HEK293 (cell line): ENCODE data around the gene NEO1.
A peak's percentile ranks its signal among the peaks of the same experiment; 100 is the strongest.

Source experiments
- MZF1 ChIP-seq: fragments of 450-650 bp; formaldehyde crosslinking; IDR thresholded peaks from 2 replicates; pipeline ENCODE4 v1.5.1; 2017; ENCODE audit warnings: missing biosample characterization, missing genetic modification characterization, borderline replicate concordance
- OSR2 ChIP-seq: fragments of 450-650 bp; formaldehyde crosslinking; IDR thresholded peaks from 2 replicates; pipeline ENCODE4 v1.5.1; 2016; ENCODE audit warnings: missing biosample characterization, missing genetic modification characterization
- SP7 ChIP-seq: fragments of 450-650 bp; formaldehyde crosslinking; IDR thresholded peaks from 2 replicates; pipeline ENCODE4 v1.5.1; 2016; ENCODE audit warnings: missing biosample characterization, missing genetic modification characterization
- YY2 ChIP-seq: fragments of 450-650 bp; formaldehyde crosslinking; IDR thresholded peaks from 2 replicates; pipeline ENCODE4 v1.5.1; 2016; ENCODE audit warnings: missing biosample characterization, missing genetic modification characterization
- ZBTB20 ChIP-seq: fragments of 450-650 bp; formaldehyde crosslinking; IDR thresholded peaks from 2 replicates; pipeline ENCODE4 v1.5.1; 2016; ENCODE audit warnings: missing biosample characterization, missing genetic modification characterization
- ZBTB7A ChIP-seq: fragments of 450-650 bp; formaldehyde crosslinking; IDR thresholded peaks from 2 replicates; pipeline ENCODE4 v1.5.1; 2016; ENCODE audit warnings: low read depth, missing biosample characterization, missing genetic modification characterization
- ZFP41 ChIP-seq: fragments of 450-650 bp; formaldehyde crosslinking; IDR thresholded peaks from 2 replicates; pipeline ENCODE4 v1.5.1; 2016; ENCODE audit warnings: missing biosample characterization, missing genetic modification characterization, borderline replicate concordance
- ZNF155 ChIP-seq: fragments of 450-650 bp; formaldehyde crosslinking; IDR thresholded peaks from 2 replicates; pipeline ENCODE4 v1.5.1; 2016; ENCODE audit warnings: missing biosample characterization, missing genetic modification characterization
- ZNF174 ChIP-seq: fragments of 450-650 bp; formaldehyde crosslinking; IDR thresholded peaks from 2 replicates; pipeline ENCODE4 v1.5.0; 2017; ENCODE audit warnings: missing biosample characterization, mild to moderate bottlenecking, missing genetic modification characterization
- ZNF175 ChIP-seq: fragments of 450-650 bp; formaldehyde crosslinking; IDR thresholded peaks from 2 replicates; pipeline ENCODE4 v1.5.1; 2016; ENCODE audit warnings: missing biosample characterization, missing genetic modification characterization
- ZNF2 ChIP-seq: fragments of 450-650 bp; formaldehyde crosslinking; IDR thresholded peaks from 2 replicates; pipeline ENCODE4 v1.5.1; 2016; ENCODE audit warnings: missing biosample characterization, missing genetic modification characterization
- ZNF221 ChIP-seq: fragments of 450-650 bp; formaldehyde crosslinking; IDR thresholded peaks from 2 replicates; pipeline ENCODE4 v1.5.1; 2017; ENCODE audit warnings: missing biosample characterization, missing genetic modification characterization, borderline replicate concordance
- ZNF292 ChIP-seq: fragments of 450-650 bp; formaldehyde crosslinking; IDR thresholded peaks from 2 replicates; pipeline ENCODE4 v1.5.1; 2016; ENCODE audit warnings: low read depth, missing biosample characterization, missing genetic modification characterization, borderline replicate concordance
- ZNF350 ChIP-seq: fragments of 450-650 bp; formaldehyde crosslinking; IDR thresholded peaks from 2 replicates; pipeline ENCODE4 v1.5.0; 2017; ENCODE audit warnings: missing biosample characterization, mild to moderate bottlenecking, missing genetic modification characterization
- ZNF37A ChIP-seq: fragments of 450-650 bp; IDR thresholded peaks from 2 replicates; pipeline ENCODE4 v1.5.1; 2018; ENCODE audit warnings: missing biosample characterization, missing genetic modification characterization
- ZNF391 ChIP-seq: fragments of 450-650 bp; formaldehyde crosslinking; IDR thresholded peaks from 2 replicates; pipeline ENCODE4 v1.5.1; 2016; ENCODE audit warnings: low read depth, missing biosample characterization, missing genetic modification characterization, borderline replicate concordance
- ZNF433 ChIP-seq: fragments of 450-650 bp; formaldehyde crosslinking; IDR thresholded peaks from 2 replicates; pipeline ENCODE4 v1.5.1; 2016; ENCODE audit warnings: missing biosample characterization, missing genetic modification characterization, low read depth
- ZNF514 ChIP-seq: fragments of 450-650 bp; formaldehyde crosslinking; IDR thresholded peaks from 2 replicates; pipeline ENCODE4 v1.5.1; 2016; ENCODE audit warnings: missing biosample characterization, missing genetic modification characterization
- ZNF521 ChIP-seq: fragments of 450-650 bp; formaldehyde crosslinking; IDR thresholded peaks from 2 replicates; pipeline ENCODE4 v1.5.1; 2017; ENCODE audit warnings: missing biosample characterization, mild to moderate bottlenecking, missing genetic modification characterization
- ZNF544 ChIP-seq: fragments of 450-650 bp; formaldehyde crosslinking; IDR thresholded peaks from 2 replicates; pipeline ENCODE4 v1.5.0; 2017; ENCODE audit warnings: missing biosample characterization, missing genetic modification characterization
- ZNF585B ChIP-seq: fragments of 450-650 bp; formaldehyde crosslinking; IDR thresholded peaks from 2 replicates; pipeline ENCODE4 v1.5.1; 2016; ENCODE audit warnings: missing biosample characterization, missing genetic modification characterization
- ZNF600 ChIP-seq: fragments of 450-650 bp; formaldehyde crosslinking; IDR thresholded peaks from 2 replicates; pipeline ENCODE4 v1.5.1; 2016; ENCODE audit warnings: missing biosample characterization, missing genetic modification characterization
- ZNF664 ChIP-seq: fragments of 450-650 bp; formaldehyde crosslinking; IDR thresholded peaks from 2 replicates; pipeline ENCODE4 v1.5.1; 2016; ENCODE audit warnings: missing biosample characterization, missing genetic modification characterization
- ZNF707 ChIP-seq: fragments of 450-650 bp; formaldehyde crosslinking; IDR thresholded peaks from 2 replicates; pipeline ENCODE4 v1.5.1; 2016; ENCODE audit warnings: missing biosample characterization, missing genetic modification characterization
- ZNF837 ChIP-seq: fragments of 450-650 bp; formaldehyde crosslinking; IDR thresholded peaks from 2 replicates; pipeline ENCODE4 v1.5.1; 2016; ENCODE audit warnings: missing biosample characterization, missing genetic modification characterization
- TF ChIP-seq, protein P1 (sequence below): fragments of 450-650 bp; formaldehyde crosslinking; IDR thresholded peaks from 2 replicates; pipeline ENCODE4 v1.5.1; 2017; ENCODE audit warnings: missing biosample characterization, missing genetic modification characterization
- TF ChIP-seq, protein P2 (sequence below): fragments of 450-650 bp; formaldehyde crosslinking; IDR thresholded peaks from 2 replicates; pipeline ENCODE4 v1.5.1; 2016; ENCODE audit warnings: missing biosample characterization, missing genetic modification characterization
- TF ChIP-seq, protein P3 (sequence below): fragments of 450-650 bp; formaldehyde crosslinking; IDR thresholded peaks from 2 replicates; pipeline ENCODE4 v1.5.1; 2016; ENCODE audit warnings: missing biosample characterization, missing genetic modification characterization
- TF ChIP-seq, protein P4 (sequence below): fragments of 450-650 bp; formaldehyde crosslinking; IDR thresholded peaks from 2 replicates; pipeline ENCODE4 v1.5.1; 2016; ENCODE audit warnings: missing biosample characterization, missing genetic modification characterization
- TF ChIP-seq, protein P5 (sequence below): fragments of 450-650 bp; formaldehyde crosslinking; IDR thresholded peaks from 2 replicates; pipeline ENCODE4 v1.5.1; 2016; ENCODE audit warnings: missing biosample characterization, missing genetic modification characterization, borderline replicate concordance
- TF ChIP-seq, protein P6 (sequence below): fragments of 450-650 bp; formaldehyde crosslinking; IDR thresholded peaks from 2 replicates; pipeline ENCODE4 v1.5.1; 2016; ENCODE audit warnings: missing biosample characterization, missing genetic modification characterization

The NEO1 gene

DNA sequence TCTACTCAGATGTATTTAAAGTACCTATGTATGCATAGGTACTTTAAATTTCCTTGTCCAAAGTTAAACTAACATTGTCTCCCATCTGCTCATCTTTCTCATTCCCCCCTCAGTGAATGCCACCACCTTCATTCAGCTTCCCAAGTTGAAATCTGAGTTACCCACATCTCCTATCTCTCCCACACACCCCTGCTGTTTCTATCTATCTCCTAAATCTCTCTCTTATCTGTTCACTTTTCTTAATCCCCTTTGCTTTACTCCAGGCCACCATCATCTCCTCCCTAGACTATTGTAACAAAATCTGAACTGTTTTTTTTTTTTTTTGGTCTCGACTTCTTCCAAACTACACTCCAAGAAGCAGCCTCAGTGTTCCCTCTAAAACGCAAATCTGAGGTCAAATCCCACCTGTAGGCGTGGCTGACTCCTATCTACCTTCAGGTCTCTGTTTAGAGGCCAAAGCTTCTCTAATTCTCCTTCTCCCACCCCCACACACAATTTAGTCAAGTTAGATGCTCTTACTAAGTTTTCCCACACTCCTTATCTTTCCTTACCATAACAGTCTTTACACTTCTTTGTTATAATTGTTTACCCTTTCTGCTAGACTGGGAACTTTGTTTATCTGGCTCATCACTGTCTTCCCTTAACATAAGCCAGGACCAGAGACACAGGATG, 3.5 kb upstream of the NEO1 start (continued):
- TF ChIP-seq, protein P1, sequence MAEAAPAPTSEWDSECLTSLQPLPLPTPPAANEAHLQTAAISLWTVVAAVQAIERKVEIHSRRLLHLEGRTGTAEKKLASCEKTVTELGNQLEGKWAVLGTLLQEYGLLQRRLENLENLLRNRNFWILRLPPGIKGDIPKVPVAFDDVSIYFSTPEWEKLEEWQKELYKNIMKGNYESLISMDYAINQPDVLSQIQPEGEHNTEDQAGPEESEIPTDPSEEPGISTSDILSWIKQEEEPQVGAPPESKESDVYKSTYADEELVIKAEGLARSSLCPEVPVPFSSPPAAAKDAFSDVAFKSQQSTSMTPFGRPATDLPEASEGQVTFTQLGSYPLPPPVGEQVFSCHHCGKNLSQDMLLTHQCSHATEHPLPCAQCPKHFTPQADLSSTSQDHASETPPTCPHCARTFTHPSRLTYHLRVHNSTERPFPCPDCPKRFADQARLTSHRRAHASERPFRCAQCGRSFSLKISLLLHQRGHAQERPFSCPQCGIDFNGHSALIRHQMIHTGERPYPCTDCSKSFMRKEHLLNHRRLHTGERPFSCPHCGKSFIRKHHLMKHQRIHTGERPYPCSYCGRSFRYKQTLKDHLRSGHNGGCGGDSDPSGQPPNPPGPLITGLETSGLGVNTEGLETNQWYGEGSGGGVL (tag by site-specific recombination), result peak; percentile 48; the same call in 1 of the 2 replicates
- TF ChIP-seq, protein P2, sequence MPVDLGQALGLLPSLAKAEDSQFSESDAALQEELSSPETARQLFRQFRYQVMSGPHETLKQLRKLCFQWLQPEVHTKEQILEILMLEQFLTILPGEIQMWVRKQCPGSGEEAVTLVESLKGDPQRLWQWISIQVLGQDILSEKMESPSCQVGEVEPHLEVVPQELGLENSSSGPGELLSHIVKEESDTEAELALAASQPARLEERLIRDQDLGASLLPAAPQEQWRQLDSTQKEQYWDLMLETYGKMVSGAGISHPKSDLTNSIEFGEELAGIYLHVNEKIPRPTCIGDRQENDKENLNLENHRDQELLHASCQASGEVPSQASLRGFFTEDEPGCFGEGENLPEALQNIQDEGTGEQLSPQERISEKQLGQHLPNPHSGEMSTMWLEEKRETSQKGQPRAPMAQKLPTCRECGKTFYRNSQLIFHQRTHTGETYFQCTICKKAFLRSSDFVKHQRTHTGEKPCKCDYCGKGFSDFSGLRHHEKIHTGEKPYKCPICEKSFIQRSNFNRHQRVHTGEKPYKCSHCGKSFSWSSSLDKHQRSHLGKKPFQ (tag by site-specific recombination), result 0 out of 2 replicates have a peak, but pooled peaks have one; percentile 12
- TF ChIP-seq ZNF221 (tag by site-specific recombination) (no peak), ZNF37A (tag by site-specific recombination) (no peak), ZNF391 (tag by site-specific recombination) (no peak), ZNF350 (no peak), ZNF514 (tag by site-specific recombination) (no peak), ZNF175 (tag by site-specific recombination) (no peak), ZNF292 (tag by site-specific recombination) (no peak), ZNF155 (tag by site-specific recombination) (no peak), ZNF837 (tag by site-specific recombination) (no peak), ZNF521 (tag by site-specific recombination) (no peak), ZNF600 (tag by site-specific recombination) (no peak), MZF1 (tag by site-specific recombination) (peak; percentile 49; the same call in 1 of the 2 replicates), ZNF2 (tag by site-specific recombination) (no peak), YY2 (no peak), ZNF707 (no peak), OSR2 (tag by site-specific recombination) (no peak), ZNF585B (tag by site-specific recombination) (no peak), SP7 (tag by site-specific recombination) (peak; percentile 50; the same call in 1 of the 2 replicates), ZNF433 (tag by site-specific recombination) (no peak), ZNF174 (tag by site-specific recombination) (no peak), ZNF664 (tag by site-specific recombination) (no peak), ZBTB7A (tag by site-specific recombination) (no peak), ZFP41 (tag by site-specific recombination) (no peak), ZNF544 (tag by site-specific recombination) (no peak), ZBTB20 (peak; percentile 16; the same call in 1 of the 2 replicates)
- TF ChIP-seq, protein P3, sequence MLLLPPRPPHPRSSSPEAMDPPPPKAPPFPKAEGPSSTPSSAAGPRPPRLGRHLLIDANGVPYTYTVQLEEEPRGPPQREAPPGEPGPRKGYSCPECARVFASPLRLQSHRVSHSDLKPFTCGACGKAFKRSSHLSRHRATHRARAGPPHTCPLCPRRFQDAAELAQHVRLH (tag by site-specific recombination), result no peak
- TF ChIP-seq, protein P4, sequence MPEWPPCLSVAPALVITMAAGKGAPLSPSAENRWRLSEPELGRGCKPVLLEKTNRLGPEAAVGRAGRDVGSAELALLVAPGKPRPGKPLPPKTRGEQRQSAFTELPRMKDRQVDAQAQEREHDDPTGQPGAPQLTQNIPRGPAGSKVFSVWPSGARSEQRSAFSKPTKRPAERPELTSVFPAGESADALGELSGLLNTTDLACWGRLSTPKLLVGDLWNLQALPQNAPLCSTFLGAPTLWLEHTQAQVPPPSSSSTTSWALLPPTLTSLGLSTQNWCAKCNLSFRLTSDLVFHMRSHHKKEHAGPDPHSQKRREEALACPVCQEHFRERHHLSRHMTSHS, result no peak
- TF ChIP-seq, protein P5, sequence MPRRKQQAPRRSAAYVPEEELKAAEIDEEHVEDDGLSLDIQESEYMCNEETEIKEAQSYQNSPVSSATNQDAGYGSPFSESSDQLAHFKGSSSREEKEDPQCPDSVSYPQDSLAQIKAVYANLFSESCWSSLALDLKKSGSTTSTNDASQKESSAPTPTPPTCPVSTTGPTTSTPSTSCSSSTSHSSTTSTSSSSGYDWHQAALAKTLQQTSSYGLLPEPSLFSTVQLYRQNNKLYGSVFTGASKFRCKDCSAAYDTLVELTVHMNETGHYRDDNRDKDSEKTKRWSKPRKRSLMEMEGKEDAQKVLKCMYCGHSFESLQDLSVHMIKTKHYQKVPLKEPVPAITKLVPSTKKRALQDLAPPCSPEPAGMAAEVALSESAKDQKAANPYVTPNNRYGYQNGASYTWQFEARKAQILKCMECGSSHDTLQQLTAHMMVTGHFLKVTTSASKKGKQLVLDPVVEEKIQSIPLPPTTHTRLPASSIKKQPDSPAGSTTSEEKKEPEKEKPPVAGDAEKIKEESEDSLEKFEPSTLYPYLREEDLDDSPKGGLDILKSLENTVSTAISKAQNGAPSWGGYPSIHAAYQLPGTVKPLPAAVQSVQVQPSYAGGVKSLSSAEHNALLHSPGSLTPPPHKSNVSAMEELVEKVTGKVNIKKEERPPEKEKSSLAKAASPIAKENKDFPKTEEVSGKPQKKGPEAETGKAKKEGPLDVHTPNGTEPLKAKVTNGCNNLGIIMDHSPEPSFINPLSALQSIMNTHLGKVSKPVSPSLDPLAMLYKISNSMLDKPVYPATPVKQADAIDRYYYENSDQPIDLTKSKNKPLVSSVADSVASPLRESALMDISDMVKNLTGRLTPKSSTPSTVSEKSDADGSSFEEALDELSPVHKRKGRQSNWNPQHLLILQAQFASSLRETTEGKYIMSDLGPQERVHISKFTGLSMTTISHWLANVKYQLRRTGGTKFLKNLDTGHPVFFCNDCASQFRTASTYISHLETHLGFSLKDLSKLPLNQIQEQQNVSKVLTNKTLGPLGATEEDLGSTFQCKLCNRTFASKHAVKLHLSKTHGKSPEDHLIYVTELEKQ, result peak; percentile 41; the same call in 1 of the 2 replicates
- TF ChIP-seq, protein P6, sequence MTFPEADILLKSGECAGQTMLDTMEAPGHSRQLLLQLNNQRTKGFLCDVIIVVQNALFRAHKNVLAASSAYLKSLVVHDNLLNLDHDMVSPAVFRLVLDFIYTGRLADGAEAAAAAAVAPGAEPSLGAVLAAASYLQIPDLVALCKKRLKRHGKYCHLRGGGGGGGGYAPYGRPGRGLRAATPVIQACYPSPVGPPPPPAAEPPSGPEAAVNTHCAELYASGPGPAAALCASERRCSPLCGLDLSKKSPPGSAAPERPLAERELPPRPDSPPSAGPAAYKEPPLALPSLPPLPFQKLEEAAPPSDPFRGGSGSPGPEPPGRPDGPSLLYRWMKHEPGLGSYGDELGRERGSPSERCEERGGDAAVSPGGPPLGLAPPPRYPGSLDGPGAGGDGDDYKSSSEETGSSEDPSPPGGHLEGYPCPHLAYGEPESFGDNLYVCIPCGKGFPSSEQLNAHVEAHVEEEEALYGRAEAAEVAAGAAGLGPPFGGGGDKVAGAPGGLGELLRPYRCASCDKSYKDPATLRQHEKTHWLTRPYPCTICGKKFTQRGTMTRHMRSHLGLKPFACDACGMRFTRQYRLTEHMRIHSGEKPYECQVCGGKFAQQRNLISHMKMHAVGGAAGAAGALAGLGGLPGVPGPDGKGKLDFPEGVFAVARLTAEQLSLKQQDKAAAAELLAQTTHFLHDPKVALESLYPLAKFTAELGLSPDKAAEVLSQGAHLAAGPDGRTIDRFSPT (tag by site-specific recombination), result no peak; the same call in 1 of the 2 replicates
